ENCODE data around the gene MYO3B. TPM values are rescaled to one million over a fixed set of nuclear protein-coding genes. Genes with fewer than 3 reads are reported as not detected.

MYO3B gene
- total RNA-seq, 4 donors from 2014 or later, result 0.06 TPM; not detected in 3

DNA sequence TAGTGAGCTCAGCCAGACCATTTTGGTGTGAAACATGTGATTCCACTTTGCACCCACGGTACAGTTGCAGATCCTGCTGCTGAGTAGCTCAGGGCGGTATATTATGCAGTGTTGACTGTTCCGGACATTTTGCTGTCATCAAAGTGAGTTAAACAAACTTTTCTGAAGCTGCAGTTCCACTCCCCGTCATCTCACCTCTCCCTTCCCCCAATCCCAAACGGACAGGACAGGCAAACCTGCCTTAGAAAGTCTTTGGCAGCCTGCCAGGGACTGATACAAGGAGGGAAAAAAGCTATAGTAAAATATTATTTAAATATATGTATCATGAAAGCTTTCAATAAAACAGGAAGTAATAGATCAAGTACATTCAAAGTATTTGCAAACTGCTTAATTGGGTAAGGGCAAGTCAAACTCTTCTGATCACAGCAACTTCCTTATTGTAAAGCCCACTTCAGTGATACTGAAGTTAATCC lies 501.7 kb downstream of the MYO3B start:
- H3K9me3 ChIP-seq, result no peaks in the 10 kb centered on the region
- TF ChIP-seq, protein P1, sequence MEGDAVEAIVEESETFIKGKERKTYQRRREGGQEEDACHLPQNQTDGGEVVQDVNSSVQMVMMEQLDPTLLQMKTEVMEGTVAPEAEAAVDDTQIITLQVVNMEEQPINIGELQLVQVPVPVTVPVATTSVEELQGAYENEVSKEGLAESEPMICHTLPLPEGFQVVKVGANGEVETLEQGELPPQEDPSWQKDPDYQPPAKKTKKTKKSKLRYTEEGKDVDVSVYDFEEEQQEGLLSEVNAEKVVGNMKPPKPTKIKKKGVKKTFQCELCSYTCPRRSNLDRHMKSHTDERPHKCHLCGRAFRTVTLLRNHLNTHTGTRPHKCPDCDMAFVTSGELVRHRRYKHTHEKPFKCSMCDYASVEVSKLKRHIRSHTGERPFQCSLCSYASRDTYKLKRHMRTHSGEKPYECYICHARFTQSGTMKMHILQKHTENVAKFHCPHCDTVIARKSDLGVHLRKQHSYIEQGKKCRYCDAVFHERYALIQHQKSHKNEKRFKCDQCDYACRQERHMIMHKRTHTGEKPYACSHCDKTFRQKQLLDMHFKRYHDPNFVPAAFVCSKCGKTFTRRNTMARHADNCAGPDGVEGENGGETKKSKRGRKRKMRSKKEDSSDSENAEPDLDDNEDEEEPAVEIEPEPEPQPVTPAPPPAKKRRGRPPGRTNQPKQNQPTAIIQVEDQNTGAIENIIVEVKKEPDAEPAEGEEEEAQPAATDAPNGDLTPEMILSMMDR (IDR thresholded peaks at IDR 0.05), result no peak
- TF ChIP-seq POLR2A (IDR thresholded peaks at IDR 0.05; ENCODE audit: low read depth) (no peak), POLR2AphosphoS5 (IDR thresholded peaks at IDR 0.05) (no peak), EP300 (IDR thresholded peaks at IDR 0.05) (no peak)
- H3K4me3 ChIP-seq, result no peak overlapping the region
- no peaks in the 10 kb centered on the region for H3K27me3 ChIP-seq
- WGBS, result 53% methylated on average over 5 of the region's 5 CpGs
- peaks cover 0 to 7% (median 0%) of the 10 kb centered on the region in 4 donors for H3K4me1 ChIP-seq
- H3K27ac ChIP-seq (replicated peaks in 1 of 4), result no peak overlapping the region
- intact Hi-C loops (cut with DNase I), result no loop called here
- no peak for DNase-seq (ENCODE audit: extremely low spot score)
- H3K36me3 ChIP-seq, result no peaks in the 10 kb centered on the region

DNA sequence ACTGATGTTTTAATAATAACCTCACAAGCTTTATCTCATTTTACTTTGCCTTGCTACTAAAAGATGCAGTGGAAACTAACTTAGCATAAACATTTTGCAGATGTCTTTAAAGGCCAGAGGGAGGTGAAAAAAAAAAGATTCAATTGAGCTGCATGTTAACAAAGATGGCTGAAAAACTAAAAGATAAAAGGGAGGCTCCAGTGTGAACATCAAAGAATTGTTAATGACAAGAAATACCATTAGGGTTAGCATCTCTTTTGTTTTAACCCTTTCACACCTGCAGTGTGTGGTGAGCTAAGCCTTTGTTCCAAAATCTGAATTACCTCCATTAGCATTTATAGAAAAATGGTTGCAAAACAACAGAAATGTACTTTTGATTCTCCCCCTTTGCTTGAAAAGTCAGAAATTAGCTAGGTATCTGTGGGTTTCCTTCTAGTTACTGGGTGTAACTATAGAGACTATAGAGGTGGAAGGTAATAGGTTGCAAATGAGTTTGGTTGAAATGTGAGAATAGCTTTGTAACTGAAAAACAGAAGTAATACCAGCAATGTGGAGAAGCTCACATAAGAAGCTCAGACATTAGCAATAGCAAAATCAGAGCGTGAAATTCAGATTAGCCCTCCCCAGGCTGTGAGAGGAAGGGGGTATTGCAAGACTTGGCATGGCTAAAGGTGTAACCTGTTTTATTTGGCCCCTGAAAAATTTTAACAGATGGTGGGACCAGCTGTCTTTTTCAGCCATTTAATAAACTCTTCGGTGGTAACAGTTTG lies 502.4 kb downstream of the MYO3B start:
- no peak for TF ChIP-seq EP300 (IDR thresholded peaks at IDR 0.05)
- no peak for TF ChIP-seq POLR2A (IDR thresholded peaks at IDR 0.05; ENCODE audit: low read depth)
- TF ChIP-seq, protein P1 (IDR thresholded peaks at IDR 0.05), result no peak
- no peak for TF ChIP-seq POLR2AphosphoS5 (IDR thresholded peaks at IDR 0.05)
- intact Hi-C loops (cut with DNase I), result no loop called here

DNA sequence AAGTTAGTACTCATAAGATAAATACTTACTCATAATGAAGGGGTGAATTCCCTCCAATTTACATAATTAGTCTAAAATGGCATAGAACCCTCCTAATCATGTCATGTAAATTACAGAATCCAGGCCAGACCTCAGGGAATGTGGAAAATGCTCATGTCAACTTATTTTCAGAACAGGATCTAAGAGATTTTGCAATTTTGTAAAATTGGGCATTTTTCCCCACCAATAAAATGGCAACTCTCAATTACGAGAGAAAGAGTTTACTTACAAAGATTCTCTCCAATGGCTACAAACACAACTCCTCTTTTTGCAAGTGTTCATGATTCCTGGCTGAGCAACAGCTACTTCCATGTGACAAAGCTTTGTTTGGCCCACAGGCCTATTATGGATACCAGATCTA lies 503.4 kb downstream of the MYO3B start:
- 71% methylated on average over 1 of the region's 1 CpG for WGBS
- no peaks in the 10 kb centered on the region for H3K27me3 ChIP-seq
- H3K36me3 ChIP-seq, result no peaks in the 10 kb centered on the region
- intact Hi-C loops (cut with DNase I), result no loop called here
- H3K4me1 ChIP-seq, result peaks cover 0 to 7% (median 0%) of the 10 kb centered on the region in 4 donors
- no peak overlapping the region for H3K27ac ChIP-seq (replicated peaks in 1 of 4)
- no peaks in the 10 kb centered on the region for H3K9me3 ChIP-seq
- no peak for DNase-seq (ENCODE audit: extremely low spot score)
- H3K4me3 ChIP-seq, result no peak overlapping the region
- TF ChIP-seq EP300 (IDR thresholded peaks at IDR 0.05) (no peak), POLR2A (IDR thresholded peaks at IDR 0.05; ENCODE audit: low read depth) (no peak), POLR2AphosphoS5 (IDR thresholded peaks at IDR 0.05) (no peak)
- TF ChIP-seq, protein P1 (IDR thresholded peaks at IDR 0.05), result no peak

More for the DNA sequence above, 502.4 kb downstream of the MYO3B start:
- H3K4me1 ChIP-seq, result peaks cover 0 to 7% (median 0%) of the 10 kb centered on the region in 4 donors
- no peak overlapping the region for H3K4me3 ChIP-seq
- H3K27me3 ChIP-seq, result no peaks in the 10 kb centered on the region
- 74% methylated on average over 2 of the region's 2 CpGs for WGBS
- no peak overlapping the region for H3K27ac ChIP-seq (replicated peaks in 1 of 4)
- H3K36me3 ChIP-seq, result no peaks in the 10 kb centered on the region
- DNase-seq (ENCODE audit: extremely low spot score), result no peak
- H3K9me3 ChIP-seq, result no peaks in the 10 kb centered on the region

DNA sequence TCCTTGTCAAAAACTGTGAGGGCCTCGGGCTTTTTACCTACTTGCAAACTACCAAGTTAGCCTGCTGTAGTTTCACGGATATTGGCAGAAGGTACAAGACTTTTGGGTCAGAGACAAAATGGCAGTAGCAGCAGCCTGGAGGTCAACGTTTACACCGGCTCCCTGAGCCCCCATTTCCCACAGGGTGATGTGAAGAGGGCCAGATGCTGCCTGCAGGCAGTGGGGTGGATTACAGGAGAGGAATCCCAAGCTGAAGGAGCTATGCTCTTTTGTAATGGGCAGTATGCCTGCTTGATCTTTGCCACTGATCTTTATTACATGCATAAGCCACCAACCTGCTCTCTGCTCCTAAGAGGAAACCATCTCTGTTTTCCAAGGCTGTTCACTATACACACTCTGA lies 507.6 kb downstream of the MYO3B start:
- DNase-seq (ENCODE audit: extremely low spot score), result no peak
- H3K36me3 ChIP-seq, result no peaks in the 10 kb centered on the region
- no peak overlapping the region for H3K4me3 ChIP-seq
- TF ChIP-seq POLR2AphosphoS5 (IDR thresholded peaks at IDR 0.05), result no peak
- TF ChIP-seq, protein P1 (IDR thresholded peaks at IDR 0.05), result no peak
- TF ChIP-seq POLR2A (IDR thresholded peaks at IDR 0.05; ENCODE audit: low read depth), result no peak
- TF ChIP-seq EP300 (IDR thresholded peaks at IDR 0.05), result no peak
- no peaks in the 10 kb centered on the region for H3K27me3 ChIP-seq
- no peak overlapping the region for H3K27ac ChIP-seq (replicated peaks in 1 of 4)
- H3K9me3 ChIP-seq, result no peaks in the 10 kb centered on the region
- intact Hi-C loops (cut with DNase I), result no loop called here
- 66% methylated on average over 4 of the region's 4 CpGs for WGBS
- H3K4me1 ChIP-seq, result no peaks in the 10 kb centered on the region

Data from esophagus muscularis mucosa (tissue), 4 donors.